ENCODE measurements around the gene WDCP. TPM values are rescaled to one million over a fixed set of nuclear protein-coding genes. Genes with fewer than 3 reads are reported as not detected.
"Not testable (repeated sequence)": the region's sequence is repeated elsewhere in the genome, so short reads cannot be mapped to it uniquely, and the experiment has no call there.

WDCP gene
- 25.3 TPM for polyA plus RNA-seq (2013, experiment 1 of 4)
- 27.1 TPM for polyA plus RNA-seq (2013, experiment 2 of 4)
- 19.2 TPM for polyA plus RNA-seq (2013, experiment 3 of 4)
- polyA plus RNA-seq (2013, experiment 4 of 4) = 20.4 TPM

GRCh38 chr2:24046930-24047702 lies at the start of gene WDCP:
Gene WDCP, minus strand, starts transcription at chr2:24047391. Its CDS starts 7,897 bp downstream, at chr2:24039494.
- Histone ChIP-seq H3K4me1 (ENCODE audit: control insufficient read depth, insufficient read depth, low read length) (no peaks in the 10 kb centered on the region), H3K4me3 (ENCODE audit: insufficient read depth, low read depth, low read length) (peak within 1 kb of the TSS; percentile 69), H3K27ac (ENCODE audit: insufficient read depth, low read depth, low read length, poor library complexity, severe bottlenecking) (no peak within 1 kb of the TSS), H3K9me3 (ENCODE audit: control insufficient read depth, low read length) (no peaks in the 10 kb centered on the region), H3K27me3 (ENCODE audit: control insufficient read depth, insufficient read depth, low read length, poor library complexity, severe bottlenecking) (no peaks in the 10 kb centered on the region), H3K36me3 (ENCODE audit: control insufficient read depth, insufficient read depth, low read length) (no peaks in the 10 kb centered on the region)
- WGBS, 2 experiments = 0 to 1% methylated on average over 38 of the region's 38 CpGs

DNA sequence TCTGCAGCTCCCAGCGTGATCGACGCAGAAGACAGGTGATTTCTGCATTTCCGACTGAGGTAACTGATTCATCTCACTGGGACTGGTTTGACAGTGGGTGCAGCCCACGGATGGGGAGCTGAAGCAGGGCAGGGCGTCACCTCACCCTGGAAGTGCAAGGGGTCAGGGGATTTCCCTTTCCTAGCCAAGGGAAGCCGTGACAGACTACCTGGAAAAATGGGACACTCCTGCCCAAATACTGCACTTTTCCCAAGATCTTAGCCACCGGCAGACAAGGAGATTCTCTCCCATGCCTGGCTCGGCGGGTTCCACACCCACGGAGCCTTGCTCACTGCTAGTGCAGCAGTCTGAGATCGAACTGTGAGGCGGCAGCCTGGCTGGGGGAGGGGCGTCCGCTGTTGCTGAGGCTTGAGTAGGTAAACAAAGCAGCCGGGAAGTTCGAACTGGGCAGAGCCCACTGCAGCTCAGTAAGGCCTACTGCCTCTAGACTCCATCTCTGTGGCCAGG lies 48.0 kb upstream of the WDCP start:
- 59 to 61% methylated on average over 17 of the region's 17 CpGs for WGBS, 2 experiments
- not testable (repeated sequence) for H3K4me3 ChIP-seq (ENCODE audit: insufficient read depth, low read depth, low read length); H3K36me3 ChIP-seq (ENCODE audit: control insufficient read depth, insufficient read depth, low read length); H3K9me3 ChIP-seq (ENCODE audit: control insufficient read depth, low read length); H3K27ac ChIP-seq (ENCODE audit: insufficient read depth, low read depth, low read length, poor library complexity, severe bottlenecking); H3K27me3 ChIP-seq (ENCODE audit: control insufficient read depth, insufficient read depth, low read length, poor library complexity, severe bottlenecking); H3K4me1 ChIP-seq (ENCODE audit: control insufficient read depth, insufficient read depth, low read length)

GRCh38 chr2:24093270-24093669 lies 46.1 kb upstream of the WDCP start:
- not testable (repeated sequence) for H3K27ac ChIP-seq (ENCODE audit: insufficient read depth, low read depth, low read length, poor library complexity, severe bottlenecking); H3K4me1 ChIP-seq (ENCODE audit: control insufficient read depth, insufficient read depth, low read length); H3K27me3 ChIP-seq (ENCODE audit: control insufficient read depth, insufficient read depth, low read length, poor library complexity, severe bottlenecking); H3K4me3 ChIP-seq (ENCODE audit: insufficient read depth, low read depth, low read length); H3K36me3 ChIP-seq (ENCODE audit: control insufficient read depth, insufficient read depth, low read length); H3K9me3 ChIP-seq (ENCODE audit: control insufficient read depth, low read length)
- 89 to 93% methylated on average over 5 of the region's 5 CpGs for WGBS, 2 experiments

GRCh38 chr2:24088821-24089359 lies 41.7 kb upstream of the WDCP start:
- Histone ChIP-seq H3K4me3 (ENCODE audit: insufficient read depth, low read depth, low read length) (no peak overlapping the region), H3K9me3 (ENCODE audit: control insufficient read depth, low read length) (no peaks in the 10 kb centered on the region), H3K36me3 (ENCODE audit: control insufficient read depth, insufficient read depth, low read length) (no peaks in the 10 kb centered on the region), H3K27me3 (ENCODE audit: control insufficient read depth, insufficient read depth, low read length, poor library complexity, severe bottlenecking) (no peaks in the 10 kb centered on the region), H3K4me1 (ENCODE audit: control insufficient read depth, insufficient read depth, low read length) (peaks cover 4% of the 10 kb centered on the region), H3K27ac (ENCODE audit: insufficient read depth, low read depth, low read length, poor library complexity, severe bottlenecking) (no peak overlapping the region)
- 91 to 95% methylated on average over 2 of the region's 2 CpGs for WGBS, 2 experiments

DNA sequence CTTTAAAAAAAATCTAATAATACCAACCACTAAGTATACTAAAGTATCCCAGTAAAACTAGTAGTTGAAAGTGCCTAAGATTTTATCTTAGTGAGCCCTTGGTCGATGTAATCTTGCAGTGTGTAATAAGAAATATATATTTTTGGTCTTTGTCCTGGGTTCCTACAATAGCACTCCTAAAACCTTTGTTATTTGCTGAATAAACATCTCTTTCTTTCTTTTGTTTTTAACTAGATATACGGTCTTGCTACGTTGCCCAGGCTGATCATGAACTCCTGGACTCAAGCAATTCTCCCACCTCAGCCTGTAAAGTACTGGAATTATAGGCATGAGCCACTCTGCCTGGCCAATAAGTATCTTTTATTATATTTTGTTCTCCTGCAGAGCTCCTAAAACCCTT lies 39.8 kb upstream of the WDCP start:
- WGBS, 2 experiments = 88 to 91% methylated on average over 2 of the region's 3 CpGs
- Histone ChIP-seq H3K4me1 (ENCODE audit: control insufficient read depth, insufficient read depth, low read length) (peaks cover 14% of the 10 kb centered on the region), H3K27ac (ENCODE audit: insufficient read depth, low read depth, low read length, poor library complexity, severe bottlenecking) (no peak overlapping the region), H3K36me3 (ENCODE audit: control insufficient read depth, insufficient read depth, low read length) (peaks cover 7% of the 10 kb centered on the region), H3K4me3 (ENCODE audit: insufficient read depth, low read depth, low read length) (no peak overlapping the region), H3K9me3 (ENCODE audit: control insufficient read depth, low read length) (no peaks in the 10 kb centered on the region), H3K27me3 (ENCODE audit: control insufficient read depth, insufficient read depth, low read length, poor library complexity, severe bottlenecking) (no peaks in the 10 kb centered on the region)

DNA sequence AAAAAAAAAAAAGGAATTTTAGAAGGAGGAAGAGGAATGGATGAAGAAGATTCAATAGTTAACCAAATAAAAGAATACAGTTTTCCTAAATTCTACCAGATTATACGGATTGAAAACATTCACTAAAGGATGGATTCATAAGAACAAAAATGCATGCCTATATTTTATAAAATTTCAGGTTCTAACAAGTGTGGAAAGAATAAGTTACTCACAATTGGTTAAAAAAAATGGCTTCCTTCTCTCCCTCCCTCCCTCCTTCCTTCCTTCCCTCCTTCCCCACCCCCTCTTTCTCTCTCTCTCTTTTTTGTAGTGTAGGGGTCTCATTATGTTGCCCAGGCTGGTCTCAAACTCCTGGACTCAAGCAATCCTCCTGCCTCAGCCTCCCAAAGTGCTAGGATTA lies 39.0 kb upstream of the WDCP start:
- Histone ChIP-seq H3K4me3 (ENCODE audit: insufficient read depth, low read depth, low read length) (no peak overlapping the region), H3K9me3 (ENCODE audit: control insufficient read depth, low read length) (no peaks in the 10 kb centered on the region), H3K4me1 (ENCODE audit: control insufficient read depth, insufficient read depth, low read length) (peaks cover 14% of the 10 kb centered on the region), H3K27ac (ENCODE audit: insufficient read depth, low read depth, low read length, poor library complexity, severe bottlenecking) (no peak overlapping the region), H3K36me3 (ENCODE audit: control insufficient read depth, insufficient read depth, low read length) (peaks cover 8% of the 10 kb centered on the region), H3K27me3 (ENCODE audit: control insufficient read depth, insufficient read depth, low read length, poor library complexity, severe bottlenecking) (no peaks in the 10 kb centered on the region)
- whole genome bisulfite sequencing, 2 experiments = 80% methylated on average over 1 of the region's 1 CpG; no CpG with 5 or more reads in 1 of the 2 experiments

GRCh38 chr2:24085200-24085489 lies 38.0 kb upstream of the WDCP start:
- peak overlapping the region; percentile 100 for H3K27ac ChIP-seq (ENCODE audit: insufficient read depth, low read depth, low read length, poor library complexity, severe bottlenecking)
- H3K36me3 ChIP-seq (ENCODE audit: control insufficient read depth, insufficient read depth, low read length) = peaks cover 15% of the 10 kb centered on the region
- peak overlapping the region; percentile 52 for H3K4me3 ChIP-seq (ENCODE audit: insufficient read depth, low read depth, low read length)
- H3K4me1 ChIP-seq (ENCODE audit: control insufficient read depth, insufficient read depth, low read length) = peaks cover 14% of the 10 kb centered on the region
- H3K9me3 ChIP-seq (ENCODE audit: control insufficient read depth, low read length) = no peaks in the 10 kb centered on the region
- 53 to 55% methylated on average over 11 of the region's 11 CpGs for WGBS, 2 experiments
- no peaks in the 10 kb centered on the region for H3K27me3 ChIP-seq (ENCODE audit: control insufficient read depth, insufficient read depth, low read length, poor library complexity, severe bottlenecking)

GRCh38 chr2:24084386-24085199 lies 37.4 kb upstream of the WDCP start, which contains the start of gene TP53I3:
Gene TP53I3, minus strand, starts transcription at chr2:24084834. Its CDS starts 508 bp downstream, at chr2:24084326.
- Histone ChIP-seq H3K27me3 (ENCODE audit: control insufficient read depth, insufficient read depth, low read length, poor library complexity, severe bottlenecking) (no peaks in the 10 kb centered on the region), H3K27ac (ENCODE audit: insufficient read depth, low read depth, low read length, poor library complexity, severe bottlenecking) (peak within 1 kb of the TSS; percentile 100), H3K36me3 (ENCODE audit: control insufficient read depth, insufficient read depth, low read length) (peaks cover 15% of the 10 kb centered on the region), H3K4me3 (ENCODE audit: insufficient read depth, low read depth, low read length) (peak within 1 kb of the TSS; percentile 52), H3K9me3 (ENCODE audit: control insufficient read depth, low read length) (no peaks in the 10 kb centered on the region), H3K4me1 (ENCODE audit: control insufficient read depth, insufficient read depth, low read length) (peaks cover 14% of the 10 kb centered on the region)
- WGBS, 2 experiments = 1 to 2% methylated on average over 44 of the region's 44 CpGs

DNA sequence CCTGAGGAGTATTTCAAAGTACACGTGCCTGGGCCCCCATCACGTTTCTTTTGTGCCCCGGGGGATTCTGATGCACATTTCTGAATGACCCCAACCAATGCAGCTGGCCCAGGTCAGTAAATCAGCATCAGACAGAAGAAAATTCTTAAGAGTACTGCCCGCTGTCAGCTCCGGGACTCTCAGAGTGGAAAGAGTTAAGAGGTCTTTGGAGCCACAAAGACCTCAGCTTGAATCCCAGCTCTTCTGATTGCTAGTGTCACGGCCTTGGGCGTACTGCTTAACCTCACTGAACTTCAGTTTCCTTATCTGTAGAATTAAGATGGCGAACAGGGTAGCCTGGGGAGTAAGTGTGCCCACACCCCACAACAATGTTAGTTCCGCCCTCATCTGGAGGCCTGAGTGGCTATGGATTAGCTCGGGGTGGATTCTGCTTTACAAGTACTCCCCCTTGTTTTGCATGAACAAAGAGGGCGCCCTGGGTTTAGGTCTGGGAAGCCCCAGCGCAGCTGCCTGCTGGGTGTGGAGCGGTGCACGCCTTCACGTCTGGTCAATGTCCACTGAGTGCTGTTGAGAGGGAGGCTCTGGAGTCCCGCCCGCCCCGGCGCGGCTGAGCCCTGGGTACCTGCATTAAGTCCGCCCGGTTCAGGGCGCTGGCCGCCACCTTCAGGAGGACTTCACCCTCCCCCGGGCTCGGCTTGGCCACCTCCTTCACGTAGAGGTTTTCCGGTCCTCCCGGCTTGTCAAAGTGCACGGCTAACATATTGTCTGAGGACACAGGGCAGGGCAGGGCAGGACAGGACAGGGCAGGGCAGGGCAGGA lies 36.6 kb upstream of the WDCP start:
- Histone ChIP-seq H3K4me3 (ENCODE audit: insufficient read depth, low read depth, low read length) (peak overlapping the region; percentile 52), H3K4me1 (ENCODE audit: control insufficient read depth, insufficient read depth, low read length) (peaks cover 14% of the 10 kb centered on the region), H3K27me3 (ENCODE audit: control insufficient read depth, insufficient read depth, low read length, poor library complexity, severe bottlenecking) (no peaks in the 10 kb centered on the region), H3K36me3 (ENCODE audit: control insufficient read depth, insufficient read depth, low read length) (peaks cover 15% of the 10 kb centered on the region), H3K27ac (ENCODE audit: insufficient read depth, low read depth, low read length, poor library complexity, severe bottlenecking) (peak overlapping the region; percentile 100), H3K9me3 (ENCODE audit: control insufficient read depth, low read length) (no peaks in the 10 kb centered on the region)
- whole genome bisulfite sequencing, 2 experiments = 6% methylated on average over 30 of the region's 30 CpGs
